ENCODE results near the gene PTDSS2. TPM values are rescaled to one million over a fixed set of nuclear protein-coding genes. Genes with fewer than 3 reads are reported as not detected.
"Not testable (repeated sequence)": the region's sequence is repeated elsewhere in the genome, so short reads cannot be mapped to it uniquely, and the experiment has no call there.

The PTDSS2 gene
- total RNA-seq (2014; rRNA removed; shearing (Covaris generic)): 29.7 and 30.4 TPM in 2 replicates

GRCh38 chr11:449889-450808, at the start of gene PTDSS2:
TSS of gene PTDSS2 (plus strand) at chr11:450279. CDS start at chr11:450456, 177 bp downstream.
- DNase-seq (ENCODE audit: low spot score): peak; percentile 91

GRCh38 chr11:401196-401595, 48.9 kb upstream of the PTDSS2 start:
- not testable (repeated sequence) for DNase-seq (ENCODE audit: low spot score)

- DNase-seq (ENCODE audit: low spot score): no peak
Observed at GRCh38 chr11:403021-403760, 46.9 kb upstream of the PTDSS2 start.

GRCh38 chr11:403761-404431, 46.2 kb upstream of the PTDSS2 start:
- DNase-seq (ENCODE audit: low spot score): no peak

- no peak for DNase-seq (ENCODE audit: low spot score)
Observed at GRCh38 chr11:404551-405264, 45.4 kb upstream of the PTDSS2 start.

- no peak for DNase-seq (ENCODE audit: low spot score)
Observed at GRCh38 chr11:405323-405953, 44.6 kb upstream of the PTDSS2 start.

- no peak for DNase-seq (ENCODE audit: low spot score)
Observed at GRCh38 chr11:405954-406795, 43.9 kb upstream of the PTDSS2 start.

- no peak for DNase-seq (ENCODE audit: low spot score)
Observed at GRCh38 chr11:406796-407650, 43.1 kb upstream of the PTDSS2 start.

- no peak for DNase-seq (ENCODE audit: low spot score)
Observed at GRCh38 chr11:407651-408123, 42.4 kb upstream of the PTDSS2 start.

GRCh38 chr11:408154-409007, 41.7 kb upstream of the PTDSS2 start:
- no peak for DNase-seq (ENCODE audit: low spot score)

GRCh38 chr11:409008-409599, 41.0 kb upstream of the PTDSS2 start:
- DNase-seq (ENCODE audit: low spot score): no peak

- no peak for DNase-seq (ENCODE audit: low spot score)
Observed at GRCh38 chr11:409600-410483, 40.2 kb upstream of the PTDSS2 start.

- not testable (repeated sequence) for DNase-seq (ENCODE audit: low spot score)
Observed at GRCh38 chr11:410711-411110, 39.4 kb upstream of the PTDSS2 start.

GRCh38 chr11:411520-411919, 38.6 kb upstream of the PTDSS2 start:
- not testable (repeated sequence) for DNase-seq (ENCODE audit: low spot score)

- no peak for DNase-seq (ENCODE audit: low spot score)
Observed at GRCh38 chr11:412641-413119, 37.4 kb upstream of the PTDSS2 start.
